WTC11 (cell line): ENCODE results near the gene BMPER. TPM values are rescaled to one million over a fixed set of nuclear protein-coding genes. Genes with fewer than 3 reads are reported as not detected.

Experiments
- ATAC-seq: fragments of 200-7000 bp; cut with Tn5 transposase; 2 replicates; pipeline ENCODE4 v1.10.0; 2021; ENCODE audit warnings: mild to moderate bottlenecking, moderate library complexity
- CTCF ChIA-PET: fragments of 300-600 bp; sonication (Branson Sonifier 250); formaldehyde crosslinking; loops from one replicate; lab custom pipeline; 2021; ENCODE audit warnings: antibody characterized with exemption; lab: Charles Lee
- POLR2A ChIA-PET: fragments of 350-600 bp; sonication (Branson Sonifier 250); formaldehyde crosslinking; loops from one replicate; lab custom pipeline; 2021; ENCODE audit warnings: antibody characterized with exemption; lab: Charles Lee
- DNase-seq: peaks from one replicate; pipeline ENCODE4 v3.0.0; 2021; ENCODE audit warnings: low spot score
- H3K27ac Mint-ChIP-seq: 2 replicates; pipeline ENCODE4 v1.8.0; 2021; ENCODE audit warnings: mixed read lengths
- H3K27me3 Mint-ChIP-seq: 2 replicates; pipeline ENCODE4 v1.8.0; 2021; ENCODE audit warnings: low read depth, mild to moderate bottlenecking, moderate library complexity, mixed read lengths
- H3K36me3 Mint-ChIP-seq: 2 replicates; pipeline ENCODE4 v1.8.0; 2021; ENCODE audit warnings: mixed read lengths
- H3K4me1 Mint-ChIP-seq: 2 replicates; pipeline ENCODE4 v1.8.0; 2022; ENCODE audit warnings: mixed read lengths
- H3K4me3 Mint-ChIP-seq: 2 replicates; pipeline ENCODE4 v1.8.0; 2021; ENCODE audit warnings: mild to moderate bottlenecking, moderate library complexity, mixed read lengths
- H3K9me3 Mint-ChIP-seq: 2 replicates; pipeline ENCODE4 v1.8.0; 2021; ENCODE audit warnings: mixed read lengths
- ESRRA ChIP-seq: sonication (generic); formaldehyde crosslinking; IDR thresholded peaks from 2 replicates; pipeline ENCODE4 v1.8.1; 2022; ENCODE audit warnings: mild to moderate bottlenecking, missing genetic modification reagents, borderline replicate concordance
- GABPB1 ChIP-seq: sonication (generic); formaldehyde crosslinking; IDR thresholded peaks from 2 replicates; pipeline ENCODE4 v1.8.1; 2023; ENCODE audit warnings: mild to moderate bottlenecking, missing genetic modification reagents
- KAT7 ChIP-seq: sonication (generic); formaldehyde crosslinking; IDR thresholded peaks from 2 replicates; pipeline ENCODE4 v1.8.1; 2023; ENCODE audit warnings: missing genetic modification reagents, mild to moderate bottlenecking, borderline replicate concordance
- MYBL2 ChIP-seq: sonication (generic); formaldehyde crosslinking; IDR thresholded peaks from 2 replicates; pipeline ENCODE4 v1.8.1; 2023; ENCODE audit warnings: mild to moderate bottlenecking, moderate library complexity, missing genetic modification reagents
- NFYB ChIP-seq: sonication (generic); formaldehyde crosslinking; conservative IDR thresholded peaks from 2 replicates; pipeline ENCODE4 v1.8.0; 2022; ENCODE audit warnings: low read depth, missing genetic modification reagents
- OVOL2 ChIP-seq: fragments of 250-450 bp; sonication (Bioruptor Pico); IDR thresholded peaks from 2 replicates; pipeline ENCODE4 v1.9.0; 2021; ENCODE audit warnings: mild to moderate bottlenecking, borderline replicate concordance
- PRRX2 ChIP-seq: fragments of 250-450 bp; sonication (Bioruptor Pico); IDR thresholded peaks from 2 replicates; pipeline ENCODE4 v1.8.0; 2021; ENCODE audit warnings: mild to moderate bottlenecking
- RELA ChIP-seq: sonication (generic); formaldehyde crosslinking; IDR thresholded peaks from 2 replicates; pipeline ENCODE4 v1.8.1; 2022; ENCODE audit warnings: missing genetic modification reagents, mild to moderate bottlenecking, borderline replicate concordance
- RORB ChIP-seq: fragments of 250-450 bp; sonication (Bioruptor Pico); IDR thresholded peaks from 2 replicates; pipeline ENCODE4 v1.9.0; 2021; ENCODE audit warnings: mild to moderate bottlenecking
- SP1 ChIP-seq: sonication (generic); formaldehyde crosslinking; conservative IDR thresholded peaks from 2 replicates; pipeline ENCODE4 v1.8.1; 2022; ENCODE audit warnings: missing genetic modification reagents
- TCF7 ChIP-seq: sonication (generic); formaldehyde crosslinking; IDR thresholded peaks from 2 replicates; pipeline ENCODE4 v1.8.0; 2022; ENCODE audit warnings: mild to moderate bottlenecking, low read depth, missing genetic modification reagents, moderate library complexity
- TEAD1 ChIP-seq: sonication (generic); formaldehyde crosslinking; IDR thresholded peaks from 2 replicates; pipeline ENCODE4 v1.8.0; 2022; ENCODE audit warnings: mild to moderate bottlenecking, missing genetic modification reagents
- ZNF138 ChIP-seq: sonication (generic); formaldehyde crosslinking; conservative IDR thresholded peaks from 2 replicates; pipeline ENCODE4 v1.8.1; 2022; ENCODE audit warnings: mild to moderate bottlenecking, moderate library complexity, missing genetic modification reagents
- ZNF219 ChIP-seq: sonication (generic); formaldehyde crosslinking; IDR thresholded peaks from 2 replicates; pipeline ENCODE4 v1.8.0; 2023; ENCODE audit warnings: missing genetic modification reagents, mild to moderate bottlenecking, borderline replicate concordance
- ZNF317 ChIP-seq: sonication (generic); formaldehyde crosslinking; IDR thresholded peaks from 2 replicates; pipeline ENCODE4 v1.8.1; 2023; ENCODE audit warnings: low read depth, mild to moderate bottlenecking, moderate library complexity, missing genetic modification reagents, borderline replicate concordance
- ZNF671 ChIP-seq: fragments of 250-450 bp; sonication (Bioruptor Pico); IDR thresholded peaks from 2 replicates; pipeline ENCODE4 v1.8.0; 2021; ENCODE audit warnings: mild to moderate bottlenecking
- total RNA-seq: library from RNA; stranded (reverse); gene quantifications from 3 replicates; pipeline ENCODE4 v1.2.3, GENCODE V29; 2021
- TF ChIP-seq, protein P1 (sequence below): fragments of 250-450 bp; sonication (Bioruptor Pico); conservative IDR thresholded peaks from 2 replicates; pipeline ENCODE4 v1.9.0; 2021; ENCODE audit warnings: mild to moderate bottlenecking
- TF ChIP-seq, protein P2 (sequence below): sonication (generic); formaldehyde crosslinking; IDR thresholded peaks from 2 replicates; pipeline ENCODE4 v1.8.1; 2022; ENCODE audit warnings: low read depth, missing genetic modification reagents, borderline replicate concordance
- TF ChIP-seq, protein P3 (sequence below): sonication (generic); formaldehyde crosslinking; IDR thresholded peaks from 2 replicates; pipeline ENCODE4 v1.8.0; 2022; ENCODE audit warnings: mild to moderate bottlenecking, missing genetic modification reagents
- TF ChIP-seq, protein P4 (sequence below): fragments of 200-600 bp; IDR thresholded peaks from 2 replicates; pipeline ENCODE4 v1.8.0; 2022; ENCODE audit warnings: antibody characterized with exemption
- TF ChIP-seq, protein P5 (sequence below): sonication (generic); formaldehyde crosslinking; IDR thresholded peaks from 2 replicates; pipeline ENCODE4 v1.8.1; 2023; ENCODE audit warnings: mild to moderate bottlenecking, missing genetic modification reagents, moderate library complexity
- TF ChIP-seq, protein P6 (sequence below): fragments of 250-450 bp; sonication (Bioruptor Pico); IDR thresholded peaks from 2 replicates; pipeline ENCODE4 v2.1.2; 2022; ENCODE audit warnings: mild to moderate bottlenecking, moderate library complexity
- TF ChIP-seq, protein P7 (sequence below): sonication (generic); formaldehyde crosslinking; IDR thresholded peaks from 2 replicates; pipeline ENCODE4 v1.8.0; 2022; ENCODE audit warnings: mild to moderate bottlenecking, missing genetic modification reagents
- TF ChIP-seq, protein P8 (sequence below): sonication (generic); formaldehyde crosslinking; IDR thresholded peaks from 2 replicates; pipeline ENCODE4 v1.8.1; 2022; ENCODE audit warnings: missing genetic modification reagents, borderline replicate concordance

Gene BMPER
- total RNA-seq, 1 experiment from 2014 or later, result 1.9 TPM

DNA sequence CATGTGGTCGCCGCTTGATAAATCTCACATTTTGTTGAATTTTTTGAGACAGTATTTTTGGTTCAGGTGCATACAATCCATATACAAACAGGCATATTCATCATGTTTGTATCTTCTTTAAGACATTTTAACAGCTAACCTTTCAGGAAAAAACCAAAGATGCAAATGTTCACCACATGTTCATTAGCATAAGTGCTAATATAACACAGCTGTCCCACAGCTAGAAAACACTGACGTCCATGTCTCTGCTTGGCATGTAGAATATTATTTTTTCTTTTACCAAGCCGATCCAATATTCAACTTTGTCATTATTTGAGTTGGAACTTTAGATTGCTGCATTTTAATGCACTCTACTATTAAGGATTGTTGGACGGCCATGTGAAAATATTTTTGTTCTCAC is 31.2 kb downstream of the BMPER start:
- DNase-seq, result no peak
- no peak for ATAC-seq
- Mint-ChIP-seq H3K36me3 (no peaks in the 10 kb centered on the region), H3K9me3 (0 out of 2 replicates have a peak, but pooled peaks cover 5% of the 10 kb centered on the region), H3K4me3 (no peak overlapping the region), H3K27me3 (no peaks in the 10 kb centered on the region), H3K27ac (no peak overlapping the region), H3K4me1 (peaks cover 24% of the 10 kb centered on the region)
- CTCF ChIA-PET, result interaction anchor here (0.5 kb wide), 1 partner anchor 10 kb away, joined by 3 read pairs; no protein-coding TSS in a partner anchor
- POLR2A ChIA-PET, result no interaction called here
- no peak for TF ChIP-seq ZNF219
- TF ChIP-seq, protein P1, sequence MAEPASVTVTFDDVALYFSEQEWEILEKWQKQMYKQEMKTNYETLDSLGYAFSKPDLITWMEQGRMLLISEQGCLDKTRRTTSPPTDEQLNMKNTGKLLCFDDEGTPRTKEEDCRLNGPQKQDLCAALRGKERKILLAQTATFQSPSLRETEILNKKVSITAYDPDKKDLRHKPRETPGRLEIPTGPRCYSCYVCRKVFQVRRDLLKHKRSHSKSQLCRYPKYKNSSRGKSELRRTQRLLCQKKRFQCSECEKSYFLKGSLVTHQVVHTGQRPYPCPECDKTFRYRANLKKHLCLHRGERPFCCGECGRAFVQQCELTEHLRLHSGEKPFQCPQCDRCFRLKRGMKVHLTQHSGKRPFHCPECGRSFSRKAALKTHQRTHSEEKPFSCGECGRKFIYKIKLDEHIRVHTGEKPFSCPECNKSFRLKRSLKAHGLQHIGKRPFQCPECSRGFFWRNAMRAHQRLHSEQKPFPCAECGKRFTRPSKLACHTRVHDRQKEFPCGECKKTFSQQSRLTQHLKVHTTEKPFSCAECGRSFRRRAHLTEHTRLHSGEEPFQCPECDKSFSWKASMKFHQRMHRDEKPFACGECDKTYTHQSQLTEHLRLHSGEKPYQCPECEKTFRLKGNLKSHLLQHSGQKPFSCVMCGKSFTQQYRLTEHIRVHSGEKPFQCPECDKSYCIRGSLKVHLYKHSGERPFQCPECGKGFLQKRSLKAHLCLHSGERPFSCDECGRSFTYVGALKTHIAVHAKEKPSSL (CRISPR knock-in tag), result no peak
- TF ChIP-seq, protein P2, sequence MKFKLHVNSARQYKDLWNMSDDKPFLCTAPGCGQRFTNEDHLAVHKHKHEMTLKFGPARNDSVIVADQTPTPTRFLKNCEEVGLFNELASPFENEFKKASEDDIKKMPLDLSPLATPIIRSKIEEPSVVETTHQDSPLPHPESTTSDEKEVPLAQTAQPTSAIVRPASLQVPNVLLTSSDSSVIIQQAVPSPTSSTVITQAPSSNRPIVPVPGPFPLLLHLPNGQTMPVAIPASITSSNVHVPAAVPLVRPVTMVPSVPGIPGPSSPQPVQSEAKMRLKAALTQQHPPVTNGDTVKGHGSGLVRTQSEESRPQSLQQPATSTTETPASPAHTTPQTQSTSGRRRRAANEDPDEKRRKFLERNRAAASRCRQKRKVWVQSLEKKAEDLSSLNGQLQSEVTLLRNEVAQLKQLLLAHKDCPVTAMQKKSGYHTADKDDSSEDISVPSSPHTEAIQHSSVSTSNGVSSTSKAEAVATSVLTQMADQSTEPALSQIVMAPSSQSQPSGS (CRISPR knock-in tag), result no peak
- TF ChIP-seq, protein P3, sequence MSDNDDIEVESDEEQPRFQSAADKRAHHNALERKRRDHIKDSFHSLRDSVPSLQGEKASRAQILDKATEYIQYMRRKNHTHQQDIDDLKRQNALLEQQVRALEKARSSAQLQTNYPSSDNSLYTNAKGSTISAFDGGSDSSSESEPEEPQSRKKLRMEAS, result no peak
- TF ChIP-seq ESRRA (CRISPR knock-in tag), result no peak
- TF ChIP-seq RELA (CRISPR knock-in tag), result no peak
- TF ChIP-seq, protein P4, sequence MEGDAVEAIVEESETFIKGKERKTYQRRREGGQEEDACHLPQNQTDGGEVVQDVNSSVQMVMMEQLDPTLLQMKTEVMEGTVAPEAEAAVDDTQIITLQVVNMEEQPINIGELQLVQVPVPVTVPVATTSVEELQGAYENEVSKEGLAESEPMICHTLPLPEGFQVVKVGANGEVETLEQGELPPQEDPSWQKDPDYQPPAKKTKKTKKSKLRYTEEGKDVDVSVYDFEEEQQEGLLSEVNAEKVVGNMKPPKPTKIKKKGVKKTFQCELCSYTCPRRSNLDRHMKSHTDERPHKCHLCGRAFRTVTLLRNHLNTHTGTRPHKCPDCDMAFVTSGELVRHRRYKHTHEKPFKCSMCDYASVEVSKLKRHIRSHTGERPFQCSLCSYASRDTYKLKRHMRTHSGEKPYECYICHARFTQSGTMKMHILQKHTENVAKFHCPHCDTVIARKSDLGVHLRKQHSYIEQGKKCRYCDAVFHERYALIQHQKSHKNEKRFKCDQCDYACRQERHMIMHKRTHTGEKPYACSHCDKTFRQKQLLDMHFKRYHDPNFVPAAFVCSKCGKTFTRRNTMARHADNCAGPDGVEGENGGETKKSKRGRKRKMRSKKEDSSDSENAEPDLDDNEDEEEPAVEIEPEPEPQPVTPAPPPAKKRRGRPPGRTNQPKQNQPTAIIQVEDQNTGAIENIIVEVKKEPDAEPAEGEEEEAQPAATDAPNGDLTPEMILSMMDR, result no peak
- TF ChIP-seq, protein P5, sequence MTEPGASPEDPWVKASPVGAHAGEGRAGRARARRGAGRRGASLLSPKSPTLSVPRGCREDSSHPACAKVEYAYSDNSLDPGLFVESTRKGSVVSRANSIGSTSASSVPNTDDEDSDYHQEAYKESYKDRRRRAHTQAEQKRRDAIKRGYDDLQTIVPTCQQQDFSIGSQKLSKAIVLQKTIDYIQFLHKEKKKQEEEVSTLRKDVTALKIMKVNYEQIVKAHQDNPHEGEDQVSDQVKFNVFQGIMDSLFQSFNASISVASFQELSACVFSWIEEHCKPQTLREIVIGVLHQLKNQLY (CRISPR knock-in tag), result no peak
- TF ChIP-seq GABPB1 (CRISPR knock-in tag), result no peak
- TF ChIP-seq RORB (CRISPR knock-in tag), result no peak
- no peak for TF ChIP-seq ZNF317 (CRISPR knock-in tag)
- TF ChIP-seq, protein P6, sequence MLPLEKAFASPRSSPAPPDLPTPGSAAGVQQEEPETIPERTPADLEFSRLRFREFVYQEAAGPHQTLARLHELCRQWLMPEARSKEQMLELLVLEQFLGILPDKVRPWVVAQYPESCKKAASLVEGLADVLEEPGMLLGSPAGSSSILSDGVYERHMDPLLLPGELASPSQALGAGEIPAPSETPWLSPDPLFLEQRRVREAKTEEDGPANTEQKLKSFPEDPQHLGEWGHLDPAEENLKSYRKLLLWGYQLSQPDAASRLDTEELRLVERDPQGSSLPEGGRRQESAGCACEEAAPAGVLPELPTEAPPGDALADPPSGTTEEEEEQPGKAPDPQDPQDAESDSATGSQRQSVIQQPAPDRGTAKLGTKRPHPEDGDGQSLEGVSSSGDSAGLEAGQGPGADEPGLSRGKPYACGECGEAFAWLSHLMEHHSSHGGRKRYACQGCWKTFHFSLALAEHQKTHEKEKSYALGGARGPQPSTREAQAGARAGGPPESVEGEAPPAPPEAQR (CRISPR knock-in tag), result no peak
- no peak for TF ChIP-seq NFYB (CRISPR knock-in tag)
- no peak for TF ChIP-seq PRRX2 (CRISPR knock-in tag)
- TF ChIP-seq KAT7 (CRISPR knock-in tag), result no peak
- TF ChIP-seq TEAD1 (CRISPR knock-in tag), result no peak
- no peak for TF ChIP-seq MYBL2 (CRISPR knock-in tag)
- no peak for TF ChIP-seq OVOL2 (CRISPR knock-in tag)

DNA sequence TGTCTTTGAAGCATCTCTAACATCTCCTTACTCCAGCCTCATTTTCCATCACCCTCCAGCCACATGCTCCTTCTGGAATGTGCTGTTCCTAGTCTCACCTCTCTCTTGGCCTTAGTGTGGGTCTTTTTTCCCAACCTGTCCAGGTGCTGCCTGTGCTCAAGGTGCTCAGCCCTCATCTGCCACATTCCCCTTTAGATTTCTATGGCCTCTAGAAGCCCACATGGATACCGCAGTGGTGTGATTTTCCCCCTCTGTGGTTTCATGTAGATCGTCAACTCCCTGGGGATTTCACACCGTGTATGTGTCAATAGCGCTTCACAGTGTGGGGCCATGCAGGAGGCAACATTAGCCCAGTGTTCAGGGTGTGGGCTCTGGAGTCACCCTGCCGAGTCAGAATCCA is 32.5 kb downstream of the BMPER start:
- ATAC-seq, result no peak
- CTCF ChIA-PET, result no interaction called here
- no peak overlapping the region for H3K4me3 Mint-ChIP-seq
- 0 out of 2 replicates have a peak, but pooled peaks cover 5% of the 10 kb centered on the region for H3K9me3 Mint-ChIP-seq
- no peak for DNase-seq
- H3K36me3 Mint-ChIP-seq, result no peaks in the 10 kb centered on the region
- no peaks in the 10 kb centered on the region for H3K27me3 Mint-ChIP-seq
- POLR2A ChIA-PET, result no interaction called here
- no peak overlapping the region for H3K27ac Mint-ChIP-seq
- peaks cover 15% of the 10 kb centered on the region for H3K4me1 Mint-ChIP-seq
- TF ChIP-seq, protein P3, result no peak
- no peak for TF ChIP-seq ZNF138
- no peak for TF ChIP-seq ZNF671
- TF ChIP-seq TCF7 (CRISPR knock-in tag), result no peak
- TF ChIP-seq, protein P7, sequence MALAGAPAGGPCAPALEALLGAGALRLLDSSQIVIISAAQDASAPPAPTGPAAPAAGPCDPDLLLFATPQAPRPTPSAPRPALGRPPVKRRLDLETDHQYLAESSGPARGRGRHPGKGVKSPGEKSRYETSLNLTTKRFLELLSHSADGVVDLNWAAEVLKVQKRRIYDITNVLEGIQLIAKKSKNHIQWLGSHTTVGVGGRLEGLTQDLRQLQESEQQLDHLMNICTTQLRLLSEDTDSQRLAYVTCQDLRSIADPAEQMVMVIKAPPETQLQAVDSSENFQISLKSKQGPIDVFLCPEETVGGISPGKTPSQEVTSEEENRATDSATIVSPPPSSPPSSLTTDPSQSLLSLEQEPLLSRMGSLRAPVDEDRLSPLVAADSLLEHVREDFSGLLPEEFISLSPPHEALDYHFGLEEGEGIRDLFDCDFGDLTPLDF (CRISPR knock-in tag), result no peak
- TF ChIP-seq MYBL2 (CRISPR knock-in tag), result no peak
- no peak for TF ChIP-seq KAT7 (CRISPR knock-in tag)
- TF ChIP-seq SP1, result no peak
- TF ChIP-seq, protein P8, sequence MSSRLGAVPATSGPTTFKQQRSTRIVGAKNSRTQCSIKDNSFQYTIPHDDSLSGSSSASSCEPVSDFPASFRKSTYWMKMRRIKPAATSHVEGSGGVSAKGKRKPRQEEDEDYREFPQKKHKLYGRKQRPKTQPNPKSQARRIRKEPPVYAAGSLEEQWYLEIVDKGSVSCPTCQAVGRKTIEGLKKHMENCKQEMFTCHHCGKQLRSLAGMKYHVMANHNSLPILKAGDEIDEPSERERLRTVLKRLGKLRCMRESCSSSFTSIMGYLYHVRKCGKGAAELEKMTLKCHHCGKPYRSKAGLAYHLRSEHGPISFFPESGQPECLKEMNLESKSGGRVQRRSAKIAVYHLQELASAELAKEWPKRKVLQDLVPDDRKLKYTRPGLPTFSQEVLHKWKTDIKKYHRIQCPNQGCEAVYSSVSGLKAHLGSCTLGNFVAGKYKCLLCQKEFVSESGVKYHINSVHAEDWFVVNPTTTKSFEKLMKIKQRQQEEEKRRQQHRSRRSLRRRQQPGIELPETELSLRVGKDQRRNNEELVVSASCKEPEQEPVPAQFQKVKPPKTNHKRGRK, result no peak
